ENCODE data around the gene ARRDC1.
"Not testable (repeated sequence)": the region's sequence is repeated elsewhere in the genome, so short reads cannot be mapped to it uniquely, and the experiment has no call there.

The ARRDC1 gene

DNA sequence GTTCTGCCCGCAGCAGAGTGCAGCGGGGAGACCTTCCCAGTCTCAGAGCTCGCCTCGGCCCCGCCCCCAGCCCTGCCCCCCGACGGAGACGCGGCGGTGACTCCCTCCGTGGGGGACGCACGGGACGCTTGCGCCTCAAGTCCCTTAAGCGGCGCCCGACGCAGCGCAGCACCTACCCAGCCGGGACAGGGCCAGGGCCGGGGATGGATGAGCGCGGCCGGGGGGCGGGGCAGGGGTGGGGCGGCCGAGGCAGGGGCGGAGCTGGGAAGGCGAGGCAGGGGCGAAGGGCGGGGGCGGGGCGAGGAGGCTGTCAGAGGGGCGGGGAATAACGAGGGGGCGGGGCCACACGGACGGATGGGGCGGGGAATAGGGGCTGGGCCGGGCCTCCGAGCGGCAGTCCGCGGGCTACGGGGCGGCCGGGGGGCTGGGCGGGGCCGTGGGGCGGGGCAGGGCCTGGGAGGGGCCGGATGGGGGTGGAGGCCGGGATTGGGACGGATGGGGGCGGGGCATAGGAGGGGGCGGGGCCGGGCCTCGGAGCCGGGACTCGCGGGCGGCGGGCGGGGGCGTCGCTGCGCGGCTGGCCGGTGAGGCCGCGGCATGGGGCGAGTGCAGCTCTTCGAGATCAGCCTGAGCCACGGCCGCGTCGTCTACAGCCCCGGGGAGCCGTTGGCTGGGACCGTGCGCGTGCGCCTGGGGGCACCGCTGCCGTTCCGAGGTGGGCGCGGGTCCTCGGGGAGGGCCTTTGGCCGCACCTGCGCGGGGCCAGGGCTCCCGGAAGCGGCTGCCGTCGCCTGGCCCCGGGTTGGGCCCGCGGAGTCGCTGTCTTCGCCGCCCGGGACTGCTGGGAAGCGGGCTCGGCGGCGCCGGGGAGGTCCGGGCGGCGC is at the start of gene ARRDC1:
TSS of gene ARRDC1 (plus strand) at position 566 of the 884 bp plus-strand sequence. CDS start at position 598, 32 bp downstream.
- peak; percentile 88 to 91 (median 91) for DNase-seq (ENCODE audit: low read depth in 3 of 3, low spot score in 1 of 3)

DNA sequence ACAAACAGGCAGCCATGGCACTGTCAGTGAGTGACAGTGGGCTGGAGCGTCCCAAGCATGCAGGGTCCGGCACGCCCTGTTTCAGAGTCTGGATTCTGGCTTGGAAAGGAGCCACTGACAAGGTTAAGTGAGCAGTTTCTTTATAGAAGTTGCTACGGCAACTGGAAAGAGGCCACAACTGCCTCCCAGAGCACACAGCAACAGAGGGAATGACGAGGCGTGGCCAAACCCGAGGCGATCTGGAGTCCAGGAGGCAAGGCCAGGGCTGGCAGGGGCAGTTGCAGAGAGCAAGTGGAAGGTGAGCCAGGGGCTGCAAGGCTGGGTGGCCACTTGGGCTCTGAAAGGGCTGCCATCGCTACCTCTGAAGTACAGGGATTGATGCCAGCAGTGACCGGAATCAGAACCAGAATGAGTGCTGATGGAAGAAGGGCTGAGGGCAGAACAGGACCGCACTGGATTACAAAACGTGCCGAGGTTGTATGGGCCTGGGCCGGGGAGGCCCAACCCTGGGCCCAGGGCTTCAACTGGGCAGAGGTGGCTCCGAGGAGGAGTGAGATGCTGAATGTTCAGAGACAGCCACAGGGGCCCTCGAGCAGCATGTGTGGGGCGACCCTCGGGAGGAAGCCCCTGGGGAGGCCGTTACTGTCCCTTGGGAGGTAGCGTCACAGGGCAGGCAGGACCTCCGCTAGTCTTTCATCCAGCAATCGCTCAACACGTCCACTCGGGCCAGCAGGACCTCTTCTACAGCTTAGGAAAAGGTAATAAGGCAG is 49.2 kb upstream of the ARRDC1 start:
- DNase-seq (ENCODE audit: low read depth in 3 of 3, low spot score in 1 of 3), result no peak

DNA sequence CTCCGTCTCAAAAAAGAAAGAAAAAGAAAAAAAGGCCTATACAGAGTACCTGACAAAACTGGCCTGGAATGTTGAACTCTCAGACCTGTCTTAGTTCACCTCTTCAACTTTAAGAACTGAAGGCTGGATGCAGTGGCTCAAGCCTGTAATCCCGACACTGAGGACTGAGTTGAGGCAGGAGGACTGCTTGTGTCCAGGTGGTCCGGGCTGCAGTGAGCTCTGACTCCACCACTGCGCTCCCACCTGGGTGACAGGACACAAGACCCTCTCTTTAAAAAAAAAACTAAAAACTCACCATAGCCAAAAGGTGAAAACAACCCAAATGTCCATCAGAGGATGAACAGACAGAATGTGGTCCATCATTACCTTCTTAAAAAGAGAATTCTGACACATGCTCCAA is 47.4 kb upstream of the ARRDC1 start:
- DNase-seq (ENCODE audit: low read depth in 3 of 3, low spot score in 1 of 3), result no peak

- no peak for DNase-seq (ENCODE audit: low read depth in 3 of 3, low spot score in 1 of 3)
These were observed 41.4 kb upstream of the ARRDC1 start for GRCh38 chr9:137564134-137564533.

GRCh38 chr9:137564817-137565411 is 40.6 kb upstream of the ARRDC1 start:
- no peak for DNase-seq (ENCODE audit: low read depth in 3 of 3, low spot score in 1 of 3)

- not testable (repeated sequence) for DNase-seq (ENCODE audit: low read depth in 3 of 3, low spot score in 1 of 3)
These were observed 37.0 kb upstream of the ARRDC1 start for GRCh38 chr9:137568445-137568844.

DNA sequence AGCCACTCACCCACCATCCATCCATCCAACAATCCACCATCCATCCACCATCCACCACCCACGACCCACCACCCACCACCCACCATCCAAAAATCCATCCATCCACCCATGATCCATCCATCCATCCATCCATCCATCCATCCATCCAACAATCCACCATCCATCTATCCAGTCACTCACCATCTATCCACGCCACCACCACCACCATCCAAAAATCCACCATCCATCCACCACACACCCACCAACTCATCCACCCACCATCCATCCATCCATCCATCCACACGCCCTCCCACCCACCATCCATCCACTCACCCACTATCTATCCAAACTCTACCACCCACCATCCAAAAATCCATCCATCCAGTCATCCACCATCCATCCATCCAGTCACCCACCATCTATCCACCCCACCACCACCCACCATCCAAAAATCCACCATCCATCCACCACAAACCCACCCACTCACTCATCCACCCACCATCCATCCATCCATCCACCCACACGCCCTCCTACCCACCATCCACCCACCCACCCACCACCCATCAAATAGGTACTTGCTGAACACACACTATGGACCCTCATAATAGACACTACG is 35.8 kb upstream of the ARRDC1 start:
- DNase-seq (ENCODE audit: low read depth in 3 of 3, low spot score in 1 of 3), result no peak

GRCh38 chr9:137570566-137570965 is 34.9 kb upstream of the ARRDC1 start:
- no peak for DNase-seq (ENCODE audit: low read depth in 3 of 3, low spot score in 1 of 3)

DNA sequence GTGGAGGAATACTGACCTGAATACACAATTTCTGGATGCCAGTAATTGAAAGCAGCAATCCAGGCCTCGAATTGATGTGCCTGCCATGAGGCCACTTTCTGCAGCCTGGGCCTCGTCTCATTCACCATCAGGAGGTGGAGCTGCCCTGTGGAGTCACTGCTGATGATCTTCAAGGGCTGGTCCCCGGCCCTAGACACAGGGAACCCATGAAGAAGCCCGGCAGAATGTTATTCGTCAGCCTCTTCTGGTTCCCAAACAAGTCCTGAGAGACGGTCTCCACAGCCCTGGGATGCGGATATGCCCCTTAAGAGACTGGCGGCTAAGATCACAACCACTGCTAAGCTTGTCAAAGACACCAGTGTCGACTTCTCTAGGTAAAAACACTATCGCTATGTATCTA is 31.3 kb upstream of the ARRDC1 start:
- no peak for DNase-seq (ENCODE audit: low read depth in 3 of 3, low spot score in 1 of 3)

DNA sequence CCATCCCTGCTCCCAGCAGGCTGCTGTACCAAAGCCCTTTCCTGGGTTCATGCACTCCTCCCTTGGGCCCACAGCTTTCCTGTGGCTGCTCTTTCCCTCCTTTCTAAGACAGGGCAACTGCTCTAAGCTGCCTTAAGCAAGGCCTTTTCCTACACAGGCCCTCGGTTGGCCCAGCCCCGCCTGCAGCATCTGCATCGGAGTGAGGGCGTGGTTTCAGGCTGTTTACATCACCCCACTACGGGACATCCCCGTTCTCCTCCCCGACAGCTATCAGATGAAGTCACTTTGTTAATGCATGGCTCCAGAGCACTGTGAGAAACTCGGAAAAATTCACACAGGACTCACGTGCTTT is 30.1 kb upstream of the ARRDC1 start:
- DNase-seq (ENCODE audit: low read depth in 3 of 3, low spot score in 1 of 3), result no peak

DNA sequence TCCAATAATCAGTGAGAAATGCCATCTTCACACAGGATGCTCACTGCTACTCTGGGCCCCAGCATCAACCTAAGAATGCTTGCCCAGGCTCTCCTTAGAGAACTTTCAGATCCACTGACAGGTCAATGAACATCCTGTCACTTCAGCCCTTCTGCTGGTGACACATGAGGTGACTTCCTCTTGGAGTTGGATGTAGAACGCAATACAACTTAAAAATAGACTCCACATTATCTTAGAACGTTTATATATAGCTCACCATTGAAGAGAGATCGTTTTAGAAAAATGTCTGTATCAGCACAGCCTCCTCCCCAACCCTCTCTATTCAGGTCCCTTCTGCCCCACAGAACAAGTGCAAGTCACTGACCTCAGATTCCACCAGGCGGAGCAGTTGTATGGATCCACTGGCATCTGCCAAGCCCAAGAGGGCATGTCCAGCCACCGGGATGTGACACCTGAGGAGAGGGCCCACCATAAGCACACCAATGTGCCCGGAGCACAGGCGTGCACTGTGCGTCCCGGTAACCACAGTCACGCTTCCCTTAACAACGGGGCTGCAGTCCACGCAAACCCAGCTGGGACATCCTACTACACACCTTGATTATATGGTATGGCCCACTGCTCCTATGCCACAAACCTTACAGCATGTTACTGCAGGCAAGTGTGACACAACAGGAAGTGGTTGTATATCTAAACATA is 29.6 kb upstream of the ARRDC1 start:
- no peak for DNase-seq (ENCODE audit: low read depth in 3 of 3, low spot score in 1 of 3)

- DNase-seq (ENCODE audit: low read depth in 3 of 3, low spot score in 1 of 3), result peak; percentile 83 to 96 (median 86)
These were observed 26.8 kb upstream of the ARRDC1 start, which contains the start of gene DPH7 for GRCh38 chr9:137578518-137579258. Gene DPH7, minus strand, starts transcription at chr9:137578925. Its CDS starts 148 bp downstream, at chr9:137578777.

GRCh38 chr9:137579259-137579604 is 26.3 kb upstream of the ARRDC1 start:
- DNase-seq (ENCODE audit: low read depth in 3 of 3, low spot score in 1 of 3), result no peak

GRCh38 chr9:137580209-137580953 is 25.1 kb upstream of the ARRDC1 start:
- DNase-seq (ENCODE audit: low read depth in 3 of 3, low spot score in 1 of 3), result no peak

GRCh38 chr9:137580954-137581322 is 24.5 kb upstream of the ARRDC1 start:
- no peak for DNase-seq (ENCODE audit: low read depth in 3 of 3, low spot score in 1 of 3)

- DNase-seq (ENCODE audit: low read depth in 3 of 3, low spot score in 1 of 3), result no peak
These were observed 23.9 kb upstream of the ARRDC1 start for GRCh38 chr9:137581361-137582285.

- no peak for DNase-seq (ENCODE audit: low read depth in 3 of 3, low spot score in 1 of 3)
These were observed 23.1 kb upstream of the ARRDC1 start for GRCh38 chr9:137582286-137582860.

DNA sequence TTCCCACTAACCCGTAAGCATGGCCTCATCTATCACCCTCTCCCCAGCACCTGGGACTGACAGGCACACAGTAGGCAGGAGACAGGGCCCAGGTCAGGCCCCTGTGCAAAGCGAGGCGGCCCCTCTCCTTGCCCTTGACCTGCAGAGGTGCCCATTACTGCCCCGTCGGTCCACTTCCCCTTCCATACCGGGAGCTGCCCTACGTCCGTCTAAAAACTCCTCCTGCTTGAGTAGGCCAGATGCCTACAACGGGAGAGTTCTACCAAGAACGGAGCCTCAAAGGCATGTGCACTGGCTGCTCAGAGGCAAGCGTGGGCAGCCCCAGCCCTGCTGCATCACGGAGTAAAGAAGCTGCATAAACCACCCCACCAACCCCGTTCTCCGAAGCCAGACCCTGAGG is 22.1 kb upstream of the ARRDC1 start:
- no peak for DNase-seq (ENCODE audit: low read depth in 3 of 3, low spot score in 1 of 3)

All from stimulated activated CD4-positive, alpha-beta T cell treated with anti-CD3 and anti-CD28 coated beads, TNF-alpha, amount 100 ng/mL, for 1 hour (primary cell).